Ovary (tissue), 3 donors: ENCODE results near the gene ALDH3A1.

Experiments
- CTCF ChIP-seq, 3 donors: fragments of 450-650 bp in 2 of 3; fragments of 200-600 bp in 1 of 3; IDR thresholded peaks; one replicate each; pipeline versions ENCODE4 v1.5.1 to v1.8.0; 2016 to 2022; ENCODE audit warnings: antibody characterized with exemption in 3 of 3, mild to moderate bottlenecking in 1 of 3
- EP300 ChIP-seq: sonication (generic); formaldehyde crosslinking; IDR thresholded peaks from one replicate; pipeline ENCODE4 v1.6.1; 2017; ENCODE audit warnings: antibody characterized with exemption
- POLR2A ChIP-seq: fragments of 450-650 bp; IDR thresholded peaks from one replicate; pipeline ENCODE4 v1.6.1; 2017; ENCODE audit warnings: antibody characterized with exemption, mild to moderate bottlenecking, moderate library complexity
- donor health status: DM: no; HTN: no; CAD: no.

GRCh38 chr17:19726631-19727376, 21.3 kb downstream of the ALDH3A1 start:
- TF ChIP-seq CTCF (IDR thresholded peaks at IDR 0.05) (no peak), EP300 (no peak), POLR2A (no peak)
